ENCODE data around the gene CSTPP1. TPM values are rescaled to one million over a fixed set of nuclear protein-coding genes. Genes with fewer than 3 reads are reported as not detected.

The CSTPP1 gene
- total and polyA plus RNA-seq, 2 of the 4 experiments (the other 2 are of a cell fraction), result 22.0 to 35.7 TPM

DNA sequence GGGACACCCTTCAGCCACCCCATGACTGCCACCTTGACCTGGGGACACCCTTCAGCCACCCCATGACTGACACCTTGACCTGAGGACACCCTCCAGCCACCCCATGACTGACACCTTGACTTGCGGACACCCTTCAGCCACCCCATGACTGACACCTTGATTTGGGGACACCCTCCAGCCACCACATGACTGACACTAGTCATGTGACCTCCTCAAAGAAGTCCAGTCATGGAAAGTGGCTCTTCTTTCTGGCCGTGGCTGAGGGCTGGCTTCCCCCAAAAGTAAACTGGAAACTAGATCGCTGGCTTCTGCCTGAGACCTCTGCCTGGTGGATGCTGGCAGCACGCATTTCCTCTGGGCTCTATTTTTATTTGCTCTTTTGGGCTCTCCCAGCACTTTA lies 211.7 kb downstream of the CSTPP1 start:
- no peak overlapping the region for H3K9ac ChIP-seq (ENCODE audit: low read depth, low read length)
- no peak overlapping the region for H4K5ac ChIP-seq (ENCODE audit: low read depth, low read length)
- no peak for DNase-seq
- no peak overlapping the region for H2BK120ac ChIP-seq (ENCODE audit: low read depth, low read length)
- WGBS, 2 experiments (ENCODE audit: extremely low coverage in 2 of 2, insufficient read length in 1 of 2), result 60% methylated on average over 1 of the region's 4 CpGs; no CpG with 5 or more reads in 1 of the 2 experiments
- ATAC-seq (ENCODE audit: low read depth), result no peak
- no peaks in the 10 kb centered on the region for H3K27me3 ChIP-seq (ENCODE audit: control insufficient read depth, insufficient read depth, low read length)
- no peak overlapping the region for H2BK15ac ChIP-seq (ENCODE audit: low read depth, low read length)
- H3K9me3 ChIP-seq (ENCODE audit: control insufficient read depth, insufficient read depth, low read length), result no peaks in the 10 kb centered on the region
- H2BK5ac ChIP-seq (ENCODE audit: low read depth, low read length, poor library complexity, severe bottlenecking), result no peak overlapping the region
- H3K4me2 ChIP-seq (ENCODE audit: low read depth, low read length), result no peak overlapping the region
- H3K79me1 ChIP-seq (ENCODE audit: low read depth in 1 of 2, low read length in 2 of 2), result no peaks in the 10 kb centered on the region; a peak in 1 of 4 replicates
- ChIA-PET CTCF (no interaction called here), POLR2A (ENCODE audit: unreplicated experiment) (no interaction called here)
- TF ChIP-seq CEBPB (IDR thresholded peaks at IDR 0.05; ENCODE audit: low read depth, low read length), result no peak
- no peak for TF ChIP-seq RCOR1 (IDR thresholded peaks at IDR 0.05; ENCODE audit: insufficient replicate concordance, low read length)
- TF ChIP-seq RFX5 (IDR thresholded peaks at IDR 0.05; ENCODE audit: low read depth, low read length), result no peak
- TF ChIP-seq, protein P1, sequence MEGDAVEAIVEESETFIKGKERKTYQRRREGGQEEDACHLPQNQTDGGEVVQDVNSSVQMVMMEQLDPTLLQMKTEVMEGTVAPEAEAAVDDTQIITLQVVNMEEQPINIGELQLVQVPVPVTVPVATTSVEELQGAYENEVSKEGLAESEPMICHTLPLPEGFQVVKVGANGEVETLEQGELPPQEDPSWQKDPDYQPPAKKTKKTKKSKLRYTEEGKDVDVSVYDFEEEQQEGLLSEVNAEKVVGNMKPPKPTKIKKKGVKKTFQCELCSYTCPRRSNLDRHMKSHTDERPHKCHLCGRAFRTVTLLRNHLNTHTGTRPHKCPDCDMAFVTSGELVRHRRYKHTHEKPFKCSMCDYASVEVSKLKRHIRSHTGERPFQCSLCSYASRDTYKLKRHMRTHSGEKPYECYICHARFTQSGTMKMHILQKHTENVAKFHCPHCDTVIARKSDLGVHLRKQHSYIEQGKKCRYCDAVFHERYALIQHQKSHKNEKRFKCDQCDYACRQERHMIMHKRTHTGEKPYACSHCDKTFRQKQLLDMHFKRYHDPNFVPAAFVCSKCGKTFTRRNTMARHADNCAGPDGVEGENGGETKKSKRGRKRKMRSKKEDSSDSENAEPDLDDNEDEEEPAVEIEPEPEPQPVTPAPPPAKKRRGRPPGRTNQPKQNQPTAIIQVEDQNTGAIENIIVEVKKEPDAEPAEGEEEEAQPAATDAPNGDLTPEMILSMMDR (conservative IDR thresholded peaks at IDR 0.05; ENCODE audit: low read depth, low read length), result no peak
- TF ChIP-seq SMC3 (IDR thresholded peaks at IDR 0.05; ENCODE audit: low read depth, low read length), result no peak
- TF ChIP-seq RAD21 (IDR thresholded peaks at IDR 0.05; ENCODE audit: low read length), result no peak
- TF ChIP-seq, protein P2, sequence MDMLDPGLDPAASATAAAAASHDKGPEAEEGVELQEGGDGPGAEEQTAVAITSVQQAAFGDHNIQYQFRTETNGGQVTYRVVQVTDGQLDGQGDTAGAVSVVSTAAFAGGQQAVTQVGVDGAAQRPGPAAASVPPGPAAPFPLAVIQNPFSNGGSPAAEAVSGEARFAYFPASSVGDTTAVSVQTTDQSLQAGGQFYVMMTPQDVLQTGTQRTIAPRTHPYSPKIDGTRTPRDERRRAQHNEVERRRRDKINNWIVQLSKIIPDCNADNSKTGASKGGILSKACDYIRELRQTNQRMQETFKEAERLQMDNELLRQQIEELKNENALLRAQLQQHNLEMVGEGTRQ (IDR thresholded peaks at IDR 0.05; ENCODE audit: low read depth, low read length), result 0 out of 2 replicates have a peak, but pooled peaks have one; percentile 14
- TF ChIP-seq NFE2L2 (IDR thresholded peaks at IDR 0.05; ENCODE audit: low read depth, low read length), result no peak
- H3K27ac ChIP-seq (ENCODE audit: insufficient read depth, low read length), result no peak overlapping the region
- H2BK20ac ChIP-seq (ENCODE audit: low read depth, low read length), result no peak overlapping the region
- H4K8ac ChIP-seq (ENCODE audit: low read depth in 2 of 2, low read length in 2 of 2), result no peak overlapping the region
- H3K23ac ChIP-seq (ENCODE audit: low read depth, low read length), result no peak overlapping the region
- H3K9me1 ChIP-seq (ENCODE audit: insufficient read depth, low read length), result peaks cover 13% of the 10 kb centered on the region; the same call in 1 of the 2 replicates
- in situ Hi-C loops (cut with MboI; ENCODE audit: low sequenced_read_pairs), result no loop called here
- no TSS peak for BruUV-seq (replicated peaks)
- H4K91ac ChIP-seq (ENCODE audit: insufficient read depth, low read depth, low read length), result no peak overlapping the region
- no peak overlapping the region for H3K4me3 ChIP-seq (ENCODE audit: insufficient read depth, low read depth, low read length)
- H2AK5ac ChIP-seq (ENCODE audit: low read depth, low read length), result no peak overlapping the region
- H3K4me1 ChIP-seq (ENCODE audit: control insufficient read depth, insufficient read depth, low read length), result peaks cover 13% of the 10 kb centered on the region
- H3K36me3 ChIP-seq (ENCODE audit: control insufficient read depth, insufficient read depth, low read length), result peaks cover 2% of the 10 kb centered on the region; the same call in 1 of the 2 replicates
- H3K4ac ChIP-seq (ENCODE audit: low read depth, low read length), result no peak overlapping the region
- H2AK9ac ChIP-seq (replicated peaks; ENCODE audit: low read depth, low read length, poor library complexity), result no peak overlapping the region
- 0 out of 2 replicates have a peak, but pooled peaks cover 2% of the 10 kb centered on the region for H4K20me1 ChIP-seq (ENCODE audit: insufficient read depth, low read length)
- no peak overlapping the region for H3K56ac ChIP-seq (ENCODE audit: extremely low read depth, insufficient read depth, low read length)
- intact Hi-C loops (cut with micrococcal nuclease), result loop anchor here (10.0 kb wide), 1 partner anchor 143 kb away; no protein-coding TSS in a partner anchor
- H2AFZ ChIP-seq (replicated peaks; ENCODE audit: low read length, poor library complexity), result peak overlapping the region; percentile 14
- dilution Hi-C loops (cut with HindIII; ENCODE audit: low sequenced_read_pairs, unreplicated experiment), result no loop called here
- no peak overlapping the region for H3K14ac ChIP-seq (replicated peaks; ENCODE audit: low read depth, low read length)
- no peak overlapping the region for H3K18ac ChIP-seq (ENCODE audit: low read depth, low read length)
